ENCODE measurements around the gene RAB3GAP1. TPM values are rescaled to one million over a fixed set of nuclear protein-coding genes. Genes with fewer than 3 reads are reported as not detected.

Gene RAB3GAP1
- total RNA-seq, 1 donor from 2014 or later: 34.3 TPM

GRCh38 chr2:135208016-135208415 lies 155.9 kb downstream of the RAB3GAP1 start:
- no peak for DNase-seq (ENCODE audit: low read depth in 2 of 2)

GRCh38 chr2:135212757-135213156 lies 160.7 kb downstream of the RAB3GAP1 start:
- no peak for DNase-seq (ENCODE audit: low read depth in 2 of 2)

- DNase-seq (ENCODE audit: low read depth in 2 of 2): no peak
Observed at GRCh38 chr2:135218426-135218825, 166.3 kb downstream of the RAB3GAP1 start.

DNA sequence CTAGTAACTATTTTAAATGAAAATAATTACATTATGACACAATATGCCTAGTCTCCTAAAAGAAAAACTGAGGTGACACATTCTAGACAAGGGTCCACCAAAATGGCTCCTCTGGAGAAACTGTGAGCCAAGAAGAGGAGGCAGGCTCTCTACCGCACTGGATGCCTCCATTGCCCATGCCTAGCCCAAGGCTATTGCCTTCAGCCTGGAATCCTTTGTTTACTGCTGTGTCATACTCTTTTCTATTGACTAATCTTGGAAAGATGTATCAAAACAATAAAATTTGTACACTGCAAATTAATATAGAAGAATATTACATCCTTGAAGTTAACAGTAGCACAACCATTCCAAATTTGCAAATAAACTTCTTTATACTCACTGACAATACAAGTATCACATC lies 167.1 kb downstream of the RAB3GAP1 start:
- no peak for DNase-seq (ENCODE audit: low read depth in 2 of 2)

Other genes starting within 250 kb of the RAB3GAP1 start
- not detected in 2 replicates for gene ACMSD, start 213.7 kb upstream of the RAB3GAP1 start, total RNA-seq
- 19.8 and 27.0 TPM in 2 replicates for gene CCNT2, start 133.5 kb upstream of the RAB3GAP1 start, total RNA-seq
- not detected in 2 replicates for gene MAP3K19, start 4.8 kb upstream of the RAB3GAP1 start, total RNA-seq

All from lung microvascular endothelial cell (primary cell).